Upper lobe of left lung (tissue), 4 donors: Measurements from ENCODE around the gene GRIN1.

Experiments used
- POLR2A ChIP-seq, 4 donors: fragments of 450-650 bp; IDR thresholded peaks; one replicate each; pipeline ENCODE4 v1.5.1; 2016 to 2017; ENCODE audit warnings: antibody characterized with exemption in 4 of 4, mild to moderate bottlenecking in 2 of 4
- TF ChIP-seq, protein P1 (sequence below), 6 experiments: fragments of 450-650 bp in 4 of 6; fragments of 200-600 bp in 2 of 6; sonication (generic) in 2 of 6; IDR thresholded peaks; one replicate each; pipeline ENCODE4 v1.5.1; 2016 to 2019; ENCODE audit warnings: antibody characterized with exemption in 6 of 6

GRCh38 chr9:137110147-137110910 is 28.6 kb upstream of the GRIN1 start:
- TF ChIP-seq, protein P1, sequence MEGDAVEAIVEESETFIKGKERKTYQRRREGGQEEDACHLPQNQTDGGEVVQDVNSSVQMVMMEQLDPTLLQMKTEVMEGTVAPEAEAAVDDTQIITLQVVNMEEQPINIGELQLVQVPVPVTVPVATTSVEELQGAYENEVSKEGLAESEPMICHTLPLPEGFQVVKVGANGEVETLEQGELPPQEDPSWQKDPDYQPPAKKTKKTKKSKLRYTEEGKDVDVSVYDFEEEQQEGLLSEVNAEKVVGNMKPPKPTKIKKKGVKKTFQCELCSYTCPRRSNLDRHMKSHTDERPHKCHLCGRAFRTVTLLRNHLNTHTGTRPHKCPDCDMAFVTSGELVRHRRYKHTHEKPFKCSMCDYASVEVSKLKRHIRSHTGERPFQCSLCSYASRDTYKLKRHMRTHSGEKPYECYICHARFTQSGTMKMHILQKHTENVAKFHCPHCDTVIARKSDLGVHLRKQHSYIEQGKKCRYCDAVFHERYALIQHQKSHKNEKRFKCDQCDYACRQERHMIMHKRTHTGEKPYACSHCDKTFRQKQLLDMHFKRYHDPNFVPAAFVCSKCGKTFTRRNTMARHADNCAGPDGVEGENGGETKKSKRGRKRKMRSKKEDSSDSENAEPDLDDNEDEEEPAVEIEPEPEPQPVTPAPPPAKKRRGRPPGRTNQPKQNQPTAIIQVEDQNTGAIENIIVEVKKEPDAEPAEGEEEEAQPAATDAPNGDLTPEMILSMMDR (IDR thresholded peaks at IDR 0.05) = no peak
- no peak for TF ChIP-seq POLR2A (IDR thresholded peaks at IDR 0.05)
